HG03558 (cell line): ENCODE data around the gene SNAP23.
"Not testable (repeated sequence)": the region's sequence is repeated elsewhere in the genome, so short reads cannot be mapped to it uniquely, and the experiment has no call there.

Experiments used
- ATAC-seq: cut with Tn5 transposase; IDR thresholded peaks from one replicate; pipeline ENCODE4 v1.9.1; 2021; ENCODE audit warnings: moderate number of reproducible peaks; ENCODE audit not compliant: unreplicated experiment; ENCODE audit errors: extremely low read depth

SNAP23 gene

GRCh38 chr15:42553554-42553953 is 58.1 kb downstream of the SNAP23 start:
- no peak for ATAC-seq

GRCh38 chr15:42556550-42557207 is 61.2 kb downstream of the SNAP23 start:
- not testable (repeated sequence) for ATAC-seq

GRCh38 chr15:42558739-42559138 is 63.3 kb downstream of the SNAP23 start:
- no peak for ATAC-seq

- peak; percentile 69 for ATAC-seq
These were observed 80.0 kb downstream of the SNAP23 start, which contains the start of gene STARD9 for GRCh38 chr15:42575188-42576039. Gene STARD9 (plus strand): TSS chr15:42575606. CDS start chr15:42575716, 110 bp downstream.

- no peak for ATAC-seq
These were observed 80.7 kb downstream of the SNAP23 start for GRCh38 chr15:42576040-42576594.

- ATAC-seq: no peak
These were observed 81.3 kb downstream of the SNAP23 start for GRCh38 chr15:42576776-42577175.

GRCh38 chr15:42577514-42578031 is 82.1 kb downstream of the SNAP23 start:
- ATAC-seq: no peak

GRCh38 chr15:42578984-42579537 is 83.6 kb downstream of the SNAP23 start:
- no peak for ATAC-seq

- no peak for ATAC-seq
These were observed 85.9 kb downstream of the SNAP23 start for GRCh38 chr15:42581272-42581730.
